Neural progenitor cell (in vitro differentiated cells): ENCODE measurements around the gene MRPS27. TPM values are rescaled to one million over a fixed set of nuclear protein-coding genes. Genes with fewer than 3 reads are reported as not detected.
A peak's percentile ranks its signal among the peaks of the same experiment; 100 is the strongest.

Source experiments
- DNase-seq: peaks from one replicate; pipeline ENCODE4 v3.0.0-alpha.2; 2016; ENCODE audit warnings: low spot score
- H2AFZ ChIP-seq: fragments of 200-600 bp; sonication (generic); replicated peaks from 2 replicates; pipeline ENCODE4 v1.6.1; 2016; ENCODE audit warnings: antibody characterized with exemption
- H3F3A ChIP-seq: fragments of 200-600 bp; sonication (generic); 2 replicates; pipeline ENCODE4 v1.6.1; 2016; ENCODE audit warnings: antibody characterized with exemption, low read depth
- H3K27ac ChIP-seq: fragments of 200-600 bp; sonication (generic); 2 replicates; pipeline ENCODE4 v1.5.1; 2016; ENCODE audit warnings: mild to moderate bottlenecking
- H3K27me3 ChIP-seq: fragments of 200-600 bp; sonication (generic); 2 replicates; pipeline ENCODE4 v1.6.1; 2016; ENCODE audit warnings: mild to moderate bottlenecking, moderate library complexity
- H3K36me3 ChIP-seq: fragments of 200-600 bp; sonication (generic); 2 replicates; pipeline ENCODE4 v1.5.1; 2016
- H3K4me1 ChIP-seq: fragments of 200-600 bp; sonication (generic); 2 replicates; pipeline ENCODE4 v1.6.1; 2016; ENCODE audit warnings: mixed run types
- H3K4me2 ChIP-seq: fragments of 200-600 bp; sonication (generic); 2 replicates; pipeline ENCODE4 v1.6.1; 2016
- H3K4me3 ChIP-seq: fragments of 200-600 bp; sonication (generic); 2 replicates; pipeline ENCODE4 v1.5.1; 2016
- H3K79me2 ChIP-seq: fragments of 200-600 bp; sonication (generic); 2 replicates; pipeline ENCODE4 v1.6.1; 2016; ENCODE audit warnings: low read depth
- H3K9ac ChIP-seq: fragments of 200-600 bp; sonication (generic); 2 replicates; pipeline ENCODE4 v1.6.1; 2016
- H3K9me3 ChIP-seq: fragments of 200-600 bp; sonication (generic); 2 replicates; pipeline ENCODE4 v1.5.1; 2016; ENCODE audit warnings: low read depth
- H4K20me1 ChIP-seq: fragments of 200-600 bp; sonication (generic); 2 replicates; pipeline ENCODE4 v1.6.1; 2016; ENCODE audit warnings: low read depth
- H3K27ac Mint-ChIP-seq: 3 replicates; pipeline ENCODE4 v1.8.0; 2021; ENCODE audit warnings: mixed read lengths
- H3K27me3 Mint-ChIP-seq: 2 replicates; pipeline ENCODE4 v1.8.0; 2022; ENCODE audit warnings: low read depth, mild to moderate bottlenecking, inconsistent platforms, moderate library complexity, mixed read lengths; ENCODE audit not compliant: insufficient read depth
- H3K36me3 Mint-ChIP-seq: 3 replicates; pipeline ENCODE4 v1.8.0; 2021; ENCODE audit warnings: mixed read lengths
- H3K4me1 Mint-ChIP-seq: 3 replicates; pipeline ENCODE4 v1.8.0; 2021; ENCODE audit warnings: mixed read lengths
- H3K4me3 Mint-ChIP-seq: 3 replicates; pipeline ENCODE4 v1.8.0; 2021; ENCODE audit warnings: mild to moderate bottlenecking, moderate library complexity, mixed read lengths
- H3K9me3 Mint-ChIP-seq: 3 replicates; pipeline ENCODE4 v1.8.0; 2020; ENCODE audit warnings: mixed read lengths
- CTCF ChIP-seq: fragments of 200-600 bp; sonication (generic); IDR thresholded peaks from 2 replicates; pipeline ENCODE4 v1.5.1; 2017; ENCODE audit warnings: antibody characterized with exemption, mild to moderate bottlenecking
- EZH2 ChIP-seq: fragments of 200-600 bp; sonication (generic); IDR thresholded peaks from 2 replicates; pipeline ENCODE4 v1.6.1; 2017; ENCODE audit warnings: antibody characterized with exemption, mild to moderate bottlenecking, moderate library complexity
- EZH2phosphoT487 ChIP-seq: fragments of 200-600 bp; sonication (generic); IDR thresholded peaks from 2 replicates; pipeline ENCODE4 v1.6.1; 2017; ENCODE audit warnings: antibody characterized with exemption
- total RNA-seq: library from RNA; depleted of rRNA; stranded (reverse); fragments of >200 nt; gene quantifications from 2 replicates; pipeline ENCODE4 v1.2.3, GENCODE V29; 2015; ENCODE audit warnings: low replicate concordance

The MRPS27 gene
- total RNA-seq, 1 donor from 2014 or later: 154 TPM

GRCh38 chr5:72238712-72239445 lies 81.2 kb downstream of the MRPS27 start:
- H3K27ac ChIP-seq: peak overlapping the region; percentile 28
- H3K4me3 ChIP-seq: no peak overlapping the region
- no peak overlapping the region for H2AFZ ChIP-seq
- peak overlapping the region; percentile 55 for H3K4me2 ChIP-seq
- DNase-seq: peak; percentile 38
- no peaks in the 10 kb centered on the region for H3K9me3 ChIP-seq
- Mint-ChIP-seq H3K27me3 (no peaks in the 10 kb centered on the region), H3K9me3 (no peaks in the 10 kb centered on the region), H3K27ac (peak overlapping the region; percentile 27), H3K4me1 (peaks cover 51% of the 10 kb centered on the region), H3K4me3 (no peak overlapping the region), H3K36me3 (peaks cover 8% of the 10 kb centered on the region)
- peaks cover 57% of the 10 kb centered on the region for H3K4me1 ChIP-seq
- H3F3A ChIP-seq: peaks cover 38% of the 10 kb centered on the region
- peaks cover 29% of the 10 kb centered on the region for H4K20me1 ChIP-seq
- H3K27me3 ChIP-seq: no peaks in the 10 kb centered on the region
- H3K9ac ChIP-seq: no peak overlapping the region
- no peak for TF ChIP-seq EZH2phosphoT487
- TF ChIP-seq EZH2: no peak
- no peak for TF ChIP-seq CTCF
- peaks cover 33% of the 10 kb centered on the region for H3K79me2 ChIP-seq
- H3K36me3 ChIP-seq: no peaks in the 10 kb centered on the region

- Histone ChIP-seq H4K20me1 (peaks cover 23% of the 10 kb centered on the region), H3K4me2 (peak overlapping the region; percentile 55), H3K9ac (no peak overlapping the region), H3K4me1 (peaks cover 47% of the 10 kb centered on the region), H3K27ac (no peak overlapping the region), H2AFZ (no peak overlapping the region), H3K36me3 (no peaks in the 10 kb centered on the region), H3K9me3 (no peaks in the 10 kb centered on the region), H3K4me3 (no peak overlapping the region), H3K79me2 (peaks cover 23% of the 10 kb centered on the region), H3K27me3 (no peaks in the 10 kb centered on the region), H3F3A (peaks cover 32% of the 10 kb centered on the region)
- Mint-ChIP-seq H3K27ac (no peak overlapping the region), H3K9me3 (no peaks in the 10 kb centered on the region), H3K4me3 (no peak overlapping the region), H3K36me3 (peaks cover 8% of the 10 kb centered on the region), H3K4me1 (peaks cover 43% of the 10 kb centered on the region), H3K27me3 (no peaks in the 10 kb centered on the region)
- no peak for DNase-seq
- TF ChIP-seq EZH2 (no peak), CTCF (no peak), EZH2phosphoT487 (no peak)
Measured at GRCh38 chr5:72237879-72238278, 82.2 kb downstream of the MRPS27 start.

DNA sequence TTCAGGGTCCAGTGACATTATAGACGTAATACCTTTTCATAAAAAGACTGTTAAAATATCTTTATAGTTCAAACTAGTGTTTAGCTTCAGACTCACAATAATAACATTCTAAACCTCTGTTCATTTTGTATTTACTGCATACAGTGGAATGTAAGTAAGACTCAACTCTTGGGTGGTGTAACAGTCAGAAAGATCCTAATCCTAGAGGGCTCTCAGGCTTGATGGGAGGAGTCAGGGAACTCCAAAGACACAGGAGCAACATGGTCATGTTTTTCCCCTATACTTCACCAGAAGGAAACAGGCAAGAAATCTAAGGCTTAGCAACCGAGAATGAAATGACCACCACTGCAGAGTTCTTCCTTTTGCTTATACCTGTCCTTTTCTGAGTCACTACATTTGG lies 82.6 kb downstream of the MRPS27 start:
- H3K27me3 ChIP-seq: no peaks in the 10 kb centered on the region
- H4K20me1 ChIP-seq: peaks cover 19% of the 10 kb centered on the region
- H3K9me3 ChIP-seq: no peaks in the 10 kb centered on the region
- no peak overlapping the region for H3K27ac Mint-ChIP-seq
- DNase-seq: no peak
- no peak overlapping the region for H3K9ac ChIP-seq
- H3F3A ChIP-seq: peaks cover 27% of the 10 kb centered on the region
- no peaks in the 10 kb centered on the region for H3K9me3 Mint-ChIP-seq
- no peak overlapping the region for H3K4me3 Mint-ChIP-seq
- no peaks in the 10 kb centered on the region for H3K36me3 ChIP-seq
- peaks cover 21% of the 10 kb centered on the region for H3K79me2 ChIP-seq
- H3K27me3 Mint-ChIP-seq: no peaks in the 10 kb centered on the region
- H3K27ac ChIP-seq: no peak overlapping the region
- peaks cover 8% of the 10 kb centered on the region for H3K36me3 Mint-ChIP-seq
- no peak overlapping the region for H3K4me3 ChIP-seq
- peaks cover 43% of the 10 kb centered on the region for H3K4me1 ChIP-seq
- H2AFZ ChIP-seq: no peak overlapping the region
- H3K4me1 Mint-ChIP-seq: peaks cover 43% of the 10 kb centered on the region
- TF ChIP-seq EZH2phosphoT487 (no peak), CTCF (no peak), EZH2 (no peak)
- H3K4me2 ChIP-seq: no peak overlapping the region
